ENCODE measurements around the gene PCSK4. TPM values are rescaled to one million over a fixed set of nuclear protein-coding genes. Genes with fewer than 3 reads are reported as not detected.

The PCSK4 gene
- total and polyA plus RNA-seq, 2 donors (not counting 3 experiments of a cell fraction or from before 2014, with no cell fraction given) = 1.2 to 1.7 TPM

DNA sequence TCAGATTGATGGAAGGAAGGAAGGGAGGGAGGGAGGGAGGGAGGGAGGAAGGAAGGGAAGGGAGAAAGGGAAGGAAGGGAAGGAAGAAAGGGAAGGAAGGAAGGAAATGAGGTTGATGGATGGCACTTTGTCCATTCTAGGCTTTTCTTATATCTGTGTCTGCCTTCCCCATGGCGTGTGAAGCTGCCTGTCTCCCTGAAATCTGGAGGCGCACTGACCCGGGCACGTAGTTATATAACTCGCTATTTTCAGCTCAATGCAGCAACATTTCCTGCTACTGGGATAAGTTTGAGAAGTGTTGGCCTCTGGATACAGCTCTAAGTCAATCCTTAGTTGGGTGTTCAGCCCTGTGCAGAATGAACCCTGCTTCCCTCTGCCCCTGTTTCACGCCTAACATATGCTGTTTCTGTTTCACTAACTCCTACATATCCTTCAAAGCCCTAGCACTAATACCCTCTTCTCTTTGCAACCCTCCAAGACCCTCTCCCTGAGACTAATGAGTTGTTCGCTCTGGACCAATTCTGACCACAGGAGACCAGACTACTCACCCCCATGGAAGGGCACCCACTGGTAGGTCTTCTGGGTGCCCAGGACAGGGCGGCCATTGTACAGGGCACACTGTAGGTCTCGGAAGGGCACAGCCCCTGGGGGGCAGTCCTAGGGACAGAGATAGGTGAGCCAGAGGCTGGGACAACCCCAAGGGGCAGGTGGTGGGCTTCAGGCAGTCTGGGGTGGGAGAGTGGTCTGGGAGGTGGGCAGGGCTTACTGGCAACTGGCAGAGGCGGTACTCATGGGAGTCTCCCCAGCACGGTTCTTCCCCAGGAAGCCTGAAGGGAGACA is 19.7 kb upstream of the PCSK4 start:
- Histone ChIP-seq H4K20me1 (replicated peaks; ENCODE audit: control insufficient read depth, extremely low read depth, insufficient read depth, low read length) (no peaks in the 10 kb centered on the region), H3K4me2 (ENCODE audit: insufficient read depth, low read length) (no peak overlapping the region), H3K27ac (ENCODE audit: insufficient read depth, low read depth, low read length) (no peak overlapping the region), H2AFZ (ENCODE audit: low read depth, low read length) (no peak overlapping the region), H3K9me1 (replicated peaks; ENCODE audit: control insufficient read depth, extremely low read depth, insufficient read depth, low read length) (no peaks in the 10 kb centered on the region), H3K4me3 (replicated peaks in 1 of 3; ENCODE audit: insufficient read depth in 1 of 3, low read depth in 1 of 3, low read length in 3 of 3) (no peak overlapping the region), H3K36me3 (ENCODE audit: control insufficient read depth in 2 of 2, extremely low read depth in 1 of 2, insufficient read depth in 2 of 2, low read length in 2 of 2) (no peaks in the 10 kb centered on the region), H3K27me3 (ENCODE audit: control insufficient read depth in 2 of 2, insufficient read depth in 2 of 2, low read length in 2 of 2) (peaks cover 5 to 8% of the 10 kb centered on the region in 2 experiments), H3K79me2 (ENCODE audit: control insufficient read depth, insufficient read depth, low read length) (no peaks in the 10 kb centered on the region), H3K9ac (replicated peaks; ENCODE audit: extremely low read depth, insufficient read depth, low read length) (no peak overlapping the region), H3K4me1 (ENCODE audit: control insufficient read depth, extremely low read depth, insufficient read depth, low read length) (no peaks in the 10 kb centered on the region), H3K9me3 (replicated peaks; ENCODE audit: control insufficient read depth, insufficient read depth, low read length) (no peaks in the 10 kb centered on the region)
- DNase-seq (ENCODE audit: low read depth, low spot score) = no peak
- BruUV-seq (replicated peaks) = no TSS peak
- no peak for TF ChIP-seq GATA2 (IDR thresholded peaks at IDR 0.05; ENCODE audit: insufficient read depth, insufficient read length, low read depth, low read length)
- ChIA-PET POLR2A (no interaction called here), CTCF (interaction anchor here (0.8 to 1.1 kb wide), 4 partner anchors 12 to 316 kb away, joined by 3 to 10 read pairs (median 3); no protein-coding TSS in a partner anchor)
- dilution Hi-C loops (cut with MboI; ENCODE audit: extremely low pct_ligation_motif_present, low sequenced_read_pairs) (no loop called here), intact Hi-C loops (cut with micrococcal nuclease) (loop anchor here (5.0 kb wide), 1 partner anchor 228 kb away; no protein-coding TSS in a partner anchor)
- no peak for FAIRE-seq

DNA sequence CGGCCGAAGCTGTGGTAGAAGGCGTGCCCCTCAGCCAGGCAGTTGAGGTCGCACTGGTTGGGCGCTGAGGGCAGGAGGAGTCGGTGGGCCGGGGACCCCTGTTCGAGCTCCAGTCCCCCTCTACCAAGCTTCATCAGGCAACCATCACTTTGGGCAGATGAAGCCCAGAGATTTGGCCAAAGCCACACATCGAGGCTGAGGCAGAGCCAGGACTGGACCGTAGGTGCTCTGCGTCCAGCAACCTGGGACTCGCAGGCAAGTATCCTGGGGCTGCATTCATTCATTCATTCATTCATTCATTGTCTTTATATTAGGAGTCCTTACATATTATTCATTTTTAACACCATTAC is 18.3 kb upstream of the PCSK4 start:
- H3K27me3 ChIP-seq (ENCODE audit: control insufficient read depth in 2 of 2, insufficient read depth in 2 of 2, low read length in 2 of 2) = peaks cover 7 to 12% of the 10 kb centered on the region in 2 experiments
- CTCF ChIA-PET = interaction anchor here (0.8 to 1.1 kb wide), 2 partner anchors 17 to 42 kb away, joined by 3 to 6 read pairs; partner anchors contain the start of gene REEP6
- no peak overlapping the region for H3K9ac ChIP-seq (replicated peaks; ENCODE audit: extremely low read depth, insufficient read depth, low read length)
- no peaks in the 10 kb centered on the region for H3K79me2 ChIP-seq (ENCODE audit: control insufficient read depth, insufficient read depth, low read length)
- H2AFZ ChIP-seq (ENCODE audit: low read depth, low read length) = peak overlapping the region; percentile 49
- FAIRE-seq = no peak
- no peak overlapping the region for H3K27ac ChIP-seq (ENCODE audit: insufficient read depth, low read depth, low read length)
- DNase-seq (ENCODE audit: low read depth, low spot score) = no peak
- dilution Hi-C loops (cut with MboI; ENCODE audit: extremely low pct_ligation_motif_present, low sequenced_read_pairs) (no loop called here), intact Hi-C loops (cut with micrococcal nuclease) (no loop called here)
- TF ChIP-seq, protein P1, sequence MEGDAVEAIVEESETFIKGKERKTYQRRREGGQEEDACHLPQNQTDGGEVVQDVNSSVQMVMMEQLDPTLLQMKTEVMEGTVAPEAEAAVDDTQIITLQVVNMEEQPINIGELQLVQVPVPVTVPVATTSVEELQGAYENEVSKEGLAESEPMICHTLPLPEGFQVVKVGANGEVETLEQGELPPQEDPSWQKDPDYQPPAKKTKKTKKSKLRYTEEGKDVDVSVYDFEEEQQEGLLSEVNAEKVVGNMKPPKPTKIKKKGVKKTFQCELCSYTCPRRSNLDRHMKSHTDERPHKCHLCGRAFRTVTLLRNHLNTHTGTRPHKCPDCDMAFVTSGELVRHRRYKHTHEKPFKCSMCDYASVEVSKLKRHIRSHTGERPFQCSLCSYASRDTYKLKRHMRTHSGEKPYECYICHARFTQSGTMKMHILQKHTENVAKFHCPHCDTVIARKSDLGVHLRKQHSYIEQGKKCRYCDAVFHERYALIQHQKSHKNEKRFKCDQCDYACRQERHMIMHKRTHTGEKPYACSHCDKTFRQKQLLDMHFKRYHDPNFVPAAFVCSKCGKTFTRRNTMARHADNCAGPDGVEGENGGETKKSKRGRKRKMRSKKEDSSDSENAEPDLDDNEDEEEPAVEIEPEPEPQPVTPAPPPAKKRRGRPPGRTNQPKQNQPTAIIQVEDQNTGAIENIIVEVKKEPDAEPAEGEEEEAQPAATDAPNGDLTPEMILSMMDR (IDR thresholded peaks at IDR 0.05; ENCODE audit: extremely low read depth in 1 of 2, insufficient read depth in 1 of 2, low read depth in 1 of 2, low read length in 2 of 2) = no peak
- TF ChIP-seq FOS (IDR thresholded peaks at IDR 0.05; ENCODE audit: borderline replicate concordance, insufficient read depth, low read length) = no peak
- no peak for TF ChIP-seq JUN (IDR thresholded peaks at IDR 0.05; ENCODE audit: borderline replicate concordance, insufficient read depth, insufficient read length, low read depth)
- no peak for TF ChIP-seq POLR2A (IDR thresholded peaks at IDR 0.05; ENCODE audit: low read depth, low read length)
- TF ChIP-seq EZH2 (IDR thresholded peaks at IDR 0.05; ENCODE audit: borderline replicate concordance, low read depth, low read length, severe bottlenecking) = no peak
- no peak for TF ChIP-seq MAX (IDR thresholded peaks at IDR 0.05; ENCODE audit: insufficient read depth, insufficient read length)
- no peaks in the 10 kb centered on the region for H3K9me3 ChIP-seq (replicated peaks; ENCODE audit: control insufficient read depth, insufficient read depth, low read length)
- H3K36me3 ChIP-seq (ENCODE audit: control insufficient read depth in 2 of 2, extremely low read depth in 1 of 2, insufficient read depth in 2 of 2, low read length in 2 of 2) = no peaks in the 10 kb centered on the region
- no peaks in the 10 kb centered on the region for H4K20me1 ChIP-seq (replicated peaks; ENCODE audit: control insufficient read depth, extremely low read depth, insufficient read depth, low read length)
- H3K4me3 ChIP-seq (replicated peaks in 1 of 3; ENCODE audit: insufficient read depth in 1 of 3, low read depth in 1 of 3, low read length in 3 of 3) = no peak overlapping the region
- no peaks in the 10 kb centered on the region for H3K9me1 ChIP-seq (replicated peaks; ENCODE audit: control insufficient read depth, extremely low read depth, insufficient read depth, low read length)
- POLR2A ChIA-PET = no interaction called here
- no TSS peak for BruUV-seq (replicated peaks)
- H3K4me2 ChIP-seq (ENCODE audit: insufficient read depth, low read length) = no peak overlapping the region
- H3K4me1 ChIP-seq (ENCODE audit: control insufficient read depth, extremely low read depth, insufficient read depth, low read length) = no peaks in the 10 kb centered on the region

Measured in endothelial cell of umbilical vein (primary cell).